ENCODE data around the gene ZNF346. TPM values are rescaled to one million over a fixed set of nuclear protein-coding genes. Genes with fewer than 3 reads are reported as not detected.
A peak's percentile ranks its signal among the peaks of the same experiment; 100 is the strongest.

Gene ZNF346
- total and polyA plus RNA-seq, 8 donors, result 13.1 to 30.4 (median 26.7) TPM

DNA sequence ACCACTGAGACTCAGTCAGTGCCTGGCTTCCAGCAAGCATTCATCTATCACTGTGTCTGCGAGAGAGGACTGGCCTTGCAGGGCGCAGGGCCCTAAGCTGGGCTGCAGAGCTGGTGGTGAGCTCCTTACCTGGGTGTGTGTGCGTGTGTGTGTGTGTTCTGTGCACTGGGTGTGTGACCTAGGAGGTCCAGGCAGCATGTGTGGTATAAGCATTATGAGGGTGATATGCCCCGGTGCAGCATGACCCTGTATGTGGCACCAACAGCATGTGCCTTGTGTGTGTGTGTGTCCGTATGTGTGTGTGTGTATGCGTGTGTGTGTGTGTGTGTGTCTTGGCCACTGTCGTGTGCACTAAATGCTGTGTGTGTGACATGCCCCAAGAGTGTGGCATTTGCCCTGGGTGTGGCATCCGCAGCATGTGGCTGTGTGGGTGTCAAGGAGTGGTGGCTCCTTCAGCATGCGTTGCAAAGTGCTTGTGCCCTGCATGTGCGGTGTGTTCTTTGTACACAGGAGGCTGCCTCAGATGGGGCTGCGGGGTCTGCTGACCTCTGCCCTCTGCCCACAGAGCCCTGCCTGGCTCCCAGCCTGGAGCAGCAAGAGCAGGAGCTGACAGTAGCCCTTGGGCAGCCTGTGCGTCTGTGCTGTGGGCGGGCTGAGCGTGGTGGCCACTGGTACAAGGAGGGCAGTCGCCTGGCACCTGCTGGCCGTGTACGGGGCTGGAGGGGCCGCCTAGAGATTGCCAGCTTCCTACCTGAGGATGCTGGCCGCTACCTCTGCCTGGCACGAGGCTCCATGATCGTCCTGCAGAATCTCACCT, 67.5 kb downstream of the ZNF346 start:
- intact Hi-C loops (cut with DNase I), result no loop called here
- H3K4me3 ChIP-seq, result peak overlapping the region in 1 of 2 donors; percentile 46
- H3K27ac ChIP-seq, result no peak overlapping the region
- peaks cover 0 to 22% of the 10 kb centered on the region in 2 donors for H3K27me3 ChIP-seq
- peaks cover 4 to 20% of the 10 kb centered on the region in 2 donors for H3K4me1 ChIP-seq
- ATAC-seq (no peak), DNase-seq (no peak)
- H3K36me3 ChIP-seq, result no peaks in the 10 kb centered on the region
- TF ChIP-seq, protein P1, sequence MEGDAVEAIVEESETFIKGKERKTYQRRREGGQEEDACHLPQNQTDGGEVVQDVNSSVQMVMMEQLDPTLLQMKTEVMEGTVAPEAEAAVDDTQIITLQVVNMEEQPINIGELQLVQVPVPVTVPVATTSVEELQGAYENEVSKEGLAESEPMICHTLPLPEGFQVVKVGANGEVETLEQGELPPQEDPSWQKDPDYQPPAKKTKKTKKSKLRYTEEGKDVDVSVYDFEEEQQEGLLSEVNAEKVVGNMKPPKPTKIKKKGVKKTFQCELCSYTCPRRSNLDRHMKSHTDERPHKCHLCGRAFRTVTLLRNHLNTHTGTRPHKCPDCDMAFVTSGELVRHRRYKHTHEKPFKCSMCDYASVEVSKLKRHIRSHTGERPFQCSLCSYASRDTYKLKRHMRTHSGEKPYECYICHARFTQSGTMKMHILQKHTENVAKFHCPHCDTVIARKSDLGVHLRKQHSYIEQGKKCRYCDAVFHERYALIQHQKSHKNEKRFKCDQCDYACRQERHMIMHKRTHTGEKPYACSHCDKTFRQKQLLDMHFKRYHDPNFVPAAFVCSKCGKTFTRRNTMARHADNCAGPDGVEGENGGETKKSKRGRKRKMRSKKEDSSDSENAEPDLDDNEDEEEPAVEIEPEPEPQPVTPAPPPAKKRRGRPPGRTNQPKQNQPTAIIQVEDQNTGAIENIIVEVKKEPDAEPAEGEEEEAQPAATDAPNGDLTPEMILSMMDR (IDR thresholded peaks at IDR 0.05), result no peak
- H3K9me3 ChIP-seq, result no peaks in the 10 kb centered on the region

DNA sequence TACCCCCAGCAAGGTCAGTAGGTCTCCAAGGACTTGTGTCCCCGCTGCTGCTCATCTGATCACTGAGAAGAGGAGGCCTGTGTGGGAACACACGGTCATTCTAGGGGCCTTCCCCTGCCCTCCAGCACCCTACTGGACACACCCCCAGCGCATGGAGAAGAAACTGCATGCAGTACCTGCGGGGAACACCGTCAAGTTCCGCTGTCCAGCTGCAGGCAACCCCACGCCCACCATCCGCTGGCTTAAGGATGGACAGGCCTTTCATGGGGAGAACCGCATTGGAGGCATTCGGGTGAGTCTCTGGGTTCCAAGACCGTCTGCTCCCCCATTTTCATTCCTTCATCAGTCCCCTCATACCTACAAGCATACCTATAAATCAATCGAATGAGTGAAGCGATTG, 68.3 kb downstream of the ZNF346 start:
- Histone ChIP-seq H3K36me3 (no peaks in the 10 kb centered on the region), H3K27ac (no peak overlapping the region), H3K4me1 (peaks cover 8 to 21% of the 10 kb centered on the region in 2 donors), H3K4me3 (no peak overlapping the region), H3K9me3 (no peaks in the 10 kb centered on the region), H3K27me3 (peaks cover 0 to 22% of the 10 kb centered on the region in 2 donors)
- TF ChIP-seq, protein P1 (IDR thresholded peaks at IDR 0.05), result no peak
- intact Hi-C loops (cut with DNase I), result no loop called here
- ATAC-seq, result no peak
- DNase-seq, result no peak

DNA sequence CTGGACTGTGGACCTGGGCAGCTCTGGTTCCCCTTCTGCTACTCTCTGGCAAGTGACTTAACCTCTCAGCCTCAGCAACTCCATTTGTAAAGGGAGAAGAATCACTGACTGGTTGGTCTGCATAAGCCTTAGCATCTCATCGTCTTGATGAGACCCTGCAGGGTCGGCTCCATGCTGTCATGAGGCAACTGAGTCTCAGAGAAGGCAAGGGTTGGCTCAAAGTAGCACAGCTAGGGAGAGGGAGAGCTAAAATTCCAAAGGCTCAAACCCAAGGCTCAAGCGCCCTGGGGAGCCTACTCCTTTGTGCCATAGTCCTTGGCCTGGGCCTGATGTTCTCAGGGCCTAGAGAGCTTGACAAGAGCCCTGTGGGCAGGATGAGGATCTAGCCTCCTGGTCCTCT, 68.7 kb downstream of the ZNF346 start:
- H3K36me3 ChIP-seq, result no peaks in the 10 kb centered on the region
- no peak overlapping the region for H3K27ac ChIP-seq

DNA sequence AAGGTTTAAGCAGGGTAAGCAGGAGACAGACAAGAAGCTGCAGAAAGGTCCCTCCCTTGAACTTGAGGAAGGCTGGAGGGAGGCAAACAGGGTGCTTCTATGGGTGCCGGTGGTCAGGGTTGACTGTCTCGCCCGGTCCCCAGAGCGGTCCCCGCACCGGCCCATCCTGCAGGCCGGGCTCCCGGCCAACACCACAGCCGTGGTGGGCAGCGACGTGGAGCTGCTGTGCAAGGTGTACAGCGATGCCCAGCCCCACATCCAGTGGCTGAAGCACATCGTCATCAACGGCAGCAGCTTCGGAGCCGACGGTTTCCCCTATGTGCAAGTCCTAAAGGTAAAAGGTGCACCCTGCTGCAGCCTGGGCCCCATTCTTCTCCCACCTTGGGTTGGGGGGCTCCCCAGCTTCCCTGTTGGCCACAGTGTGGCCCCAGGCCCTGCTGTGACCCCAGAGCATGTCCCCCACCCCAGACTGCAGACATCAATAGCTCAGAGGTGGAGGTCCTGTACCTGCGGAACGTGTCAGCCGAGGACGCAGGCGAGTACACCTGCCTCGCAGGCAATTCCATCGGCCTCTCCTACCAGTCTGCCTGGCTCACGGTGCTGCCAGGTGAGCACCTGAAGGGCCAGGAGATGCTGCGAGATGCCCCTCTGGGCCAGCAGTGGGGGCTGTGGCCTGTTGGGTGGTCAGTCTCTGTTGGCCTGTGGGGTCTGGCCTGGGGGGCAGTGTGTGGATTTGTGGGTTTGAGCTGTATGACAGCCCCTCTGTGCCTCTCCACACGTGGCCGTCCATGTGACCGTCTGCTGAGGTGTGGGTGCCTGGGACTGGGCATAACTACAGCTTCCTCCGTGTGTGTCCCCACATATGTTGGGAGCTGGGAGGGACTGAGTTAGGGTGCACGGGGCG, 69.9 kb downstream of the ZNF346 start:
- H3K36me3 ChIP-seq, result no peaks in the 10 kb centered on the region
- ATAC-seq, result no peak
- DNase-seq, result no peak
- peaks cover 8 to 13% of the 10 kb centered on the region in 2 donors for H3K4me1 ChIP-seq
- H3K27me3 ChIP-seq, result peaks cover 0 to 13% of the 10 kb centered on the region in 2 donors
- no peak overlapping the region for H3K27ac ChIP-seq
- H3K4me3 ChIP-seq, result no peak overlapping the region
- H3K9me3 ChIP-seq, result no peaks in the 10 kb centered on the region
- TF ChIP-seq, protein P1 (IDR thresholded peaks at IDR 0.05), result no peak
- intact Hi-C loops (cut with DNase I), result no loop called here

More for the DNA sequence above, 68.7 kb downstream of the ZNF346 start:
- ATAC-seq, result no peak
- Histone ChIP-seq H3K9me3 (no peaks in the 10 kb centered on the region), H3K4me1 (peaks cover 8 to 21% of the 10 kb centered on the region in 2 donors), H3K4me3 (no peak overlapping the region), H3K27me3 (peaks cover 0 to 22% of the 10 kb centered on the region in 2 donors)
- TF ChIP-seq, protein P1 (IDR thresholded peaks at IDR 0.05), result no peak
- intact Hi-C loops (cut with DNase I), result no loop called here
- no peak for DNase-seq
